Spleen (tissue), 11 donors: ENCODE data around the gene NYAP1. TPM values are rescaled to one million over a fixed set of nuclear protein-coding genes. Genes with fewer than 3 reads are reported as not detected.

Source experiments
- DNase-seq: peaks from one replicate; pipeline ENCODE4 v3.0.0-alpha.2; 2020
- H3K27ac ChIP-seq, 8 donors: fragments of 200-600 bp; sonication (generic) in 7 of 8; 1 replicate in 4 of 8; 2 replicates in 4 of 8; pipeline versions ENCODE4 v1.5.0 to v1.8.0; 2016 to 2021; ENCODE audit warnings: inconsistent platforms in 4 of 8, mild to moderate bottlenecking in 4 of 8, moderate library complexity in 1 of 8
- H3K27me3 ChIP-seq, 7 donors: fragments of 200-600 bp; sonication (generic) in 6 of 7; replicated peaks in 1 of 7; 1 replicate in 4 of 7; 2 replicates in 3 of 7; pipeline versions ENCODE4 v1.5.0 to v1.8.0; 2016 to 2021; ENCODE audit warnings: inconsistent platforms in 3 of 7, mild to moderate bottlenecking in 1 of 7
- H3K36me3 ChIP-seq, 6 donors: fragments of 200-600 bp; sonication (generic) in 5 of 6; 1 replicate in 4 of 6; 2 replicates in 2 of 6; pipeline versions ENCODE4 v1.5.0 to v1.8.0; 2016 to 2021; ENCODE audit warnings: inconsistent platforms in 2 of 6
- H3K4me1 ChIP-seq, 6 donors: fragments of 200-600 bp; sonication (generic) in 5 of 6; 1 replicate in 3 of 6; 2 replicates in 3 of 6; pipeline versions ENCODE4 v1.5.0 to v1.8.0; 2016 to 2021; ENCODE audit warnings: inconsistent platforms in 3 of 6
- H3K4me3 ChIP-seq, 8 donors: fragments of 200-600 bp; sonication (generic) in 7 of 8; 1 replicate in 4 of 8; 2 replicates in 4 of 8; pipeline versions ENCODE4 v1.5.0 to v1.8.0; 2016 to 2021; ENCODE audit warnings: inconsistent platforms in 4 of 8, mild to moderate bottlenecking in 4 of 8, moderate library complexity in 2 of 8
- H3K9me3 ChIP-seq, 8 donors: fragments of 200-600 bp; sonication (generic) in 7 of 8; 1 replicate in 4 of 8; 2 replicates in 4 of 8; pipeline versions ENCODE4 v1.5.0 to v1.8.0; 2016 to 2021; ENCODE audit warnings: inconsistent platforms in 4 of 8
- POLR2A ChIP-seq, 3 donors: fragments of 450-650 bp; IDR thresholded peaks; one replicate each; pipeline ENCODE4 v1.5.1; 2017; ENCODE audit warnings: antibody characterized with exemption in 3 of 3, mild to moderate bottlenecking in 1 of 3
- POLR2AphosphoS5 ChIP-seq, 3 donors: sonication (generic); formaldehyde crosslinking; IDR thresholded peaks; one replicate each; pipeline ENCODE4 v1.5.1; 2017; ENCODE audit warnings: antibody characterized with exemption in 3 of 3
- WGBS, 5 donors: extraction: QIAGEN DNeasy Blood & Tissue Kit in 3 of 5; methylation state at CpG; one replicate each; pipeline versions ENCODE4 v1.1.5 to v1.1.7; 2013 to 2018; 5-methylcytosine and 5-hydroxymethylcytosine counted together
- intact Hi-C: fragments of 100-400 bp; cut with DNase I; formaldehyde crosslinking; loops from one replicate; pipeline ENCODE4 v1.15.0; 2023; ENCODE audit warnings: low total_unique reads
- polyA plus RNA-seq, 3 donors: library from polyadenylated mRNA; stranded (reverse); fragments of 200-250 nt; gene quantifications; one replicate each; pipeline ENCODE4 v1.2.1, GENCODE V29; 2013
- total RNA-seq, 7 donors: library from RNA; depleted of rRNA in 3 of 7; stranded (reverse); fragments of >200 nt in 3 of 7; fragmentation: NEBNext Ultra II Directional in 4 of 7; extraction: Animal tissue kit (Norgen Biotek cat#: 25700) in 4 of 7; gene quantifications; one replicate each; pipeline versions ENCODE4 v1.1.0 to v1.2.1, GENCODE V29; 2016 to 2021
- TF ChIP-seq, protein P1 (sequence below), 11 experiments: fragments of 200-600 bp in 7 of 11; fragments of 450-650 bp in 4 of 11; sonication (generic) in 4 of 11; IDR thresholded peaks in 8 of 11; conservative IDR thresholded peaks in 3 of 11; 1 replicate in 7 of 11; 2 replicates in 4 of 11; pipeline versions ENCODE4 v1.4.0 to v1.8.0; 2016 to 2021; ENCODE audit warnings: antibody characterized with exemption in 11 of 11, inconsistent platforms in 4 of 11, mild to moderate bottlenecking in 1 of 11
- donor health status: healthy with polysubstance abuse.
- donor health status: DM: no; HTN: no; CAD: no; lungs with moderate emphysema.
- donor health status: DM: no; HTN: no; CAD: no.
- donor health status: Bipolar disorder and iron deficiency.
- donor health status: healthy.
- donor health status: DM: no; HTN: no; CAD: no.
- donor health status: DM: yes; HTN: yes; CAD: no.

NYAP1 gene
- total and polyA plus RNA-seq, 10 donors = 0.07 to 2.1 (median 0.70) TPM; not detected in 1

DNA sequence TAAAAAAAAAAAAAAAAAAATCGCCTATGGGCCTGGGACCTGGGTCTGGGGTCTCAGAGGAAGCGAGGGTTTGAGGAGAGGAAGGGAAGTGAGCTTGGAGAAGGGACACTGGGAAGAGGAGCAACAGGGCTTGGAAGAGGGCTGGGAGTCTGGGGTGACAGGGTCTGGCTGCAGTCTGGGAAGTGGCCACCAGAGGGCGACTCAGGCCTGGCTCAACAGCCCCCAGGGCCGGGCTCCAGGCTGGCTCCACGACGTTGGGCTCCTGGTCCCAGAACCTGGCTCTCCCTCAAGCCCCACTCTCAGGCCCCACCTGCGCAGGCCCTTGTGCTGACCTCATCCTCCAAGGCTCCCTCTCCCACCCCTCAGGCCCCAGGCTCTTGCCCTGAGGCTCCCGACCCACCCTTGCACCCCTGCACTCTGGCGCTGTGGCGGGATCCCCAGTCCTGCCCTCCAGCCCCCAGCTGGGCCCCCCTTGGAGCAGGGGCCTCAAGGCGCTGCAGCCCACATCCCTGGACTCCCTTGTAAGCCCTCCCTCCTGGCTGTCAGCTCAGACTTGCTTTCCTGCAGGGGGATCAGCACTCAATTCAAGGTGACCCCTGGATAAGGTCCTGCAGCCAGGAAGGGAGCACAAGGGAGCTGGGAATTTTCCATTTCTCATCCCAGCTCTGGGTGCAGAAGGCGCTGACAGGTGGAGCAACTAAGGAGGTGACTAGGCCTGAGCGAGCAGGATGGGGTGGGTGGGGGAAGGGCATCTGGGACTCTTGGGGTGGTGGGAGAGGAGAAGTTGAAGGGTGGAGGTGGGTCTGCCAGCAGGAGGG lies 14.3 kb upstream of the NYAP1 start:
- peaks cover 31 to 94% (median 61%) of the 10 kb centered on the region in 6 donors for H3K4me1 ChIP-seq
- WGBS, 5 donors = 28 to 37% (median 33%) methylated on average over 10 to 13 of the region's 13 CpGs
- TF ChIP-seq, protein P1, sequence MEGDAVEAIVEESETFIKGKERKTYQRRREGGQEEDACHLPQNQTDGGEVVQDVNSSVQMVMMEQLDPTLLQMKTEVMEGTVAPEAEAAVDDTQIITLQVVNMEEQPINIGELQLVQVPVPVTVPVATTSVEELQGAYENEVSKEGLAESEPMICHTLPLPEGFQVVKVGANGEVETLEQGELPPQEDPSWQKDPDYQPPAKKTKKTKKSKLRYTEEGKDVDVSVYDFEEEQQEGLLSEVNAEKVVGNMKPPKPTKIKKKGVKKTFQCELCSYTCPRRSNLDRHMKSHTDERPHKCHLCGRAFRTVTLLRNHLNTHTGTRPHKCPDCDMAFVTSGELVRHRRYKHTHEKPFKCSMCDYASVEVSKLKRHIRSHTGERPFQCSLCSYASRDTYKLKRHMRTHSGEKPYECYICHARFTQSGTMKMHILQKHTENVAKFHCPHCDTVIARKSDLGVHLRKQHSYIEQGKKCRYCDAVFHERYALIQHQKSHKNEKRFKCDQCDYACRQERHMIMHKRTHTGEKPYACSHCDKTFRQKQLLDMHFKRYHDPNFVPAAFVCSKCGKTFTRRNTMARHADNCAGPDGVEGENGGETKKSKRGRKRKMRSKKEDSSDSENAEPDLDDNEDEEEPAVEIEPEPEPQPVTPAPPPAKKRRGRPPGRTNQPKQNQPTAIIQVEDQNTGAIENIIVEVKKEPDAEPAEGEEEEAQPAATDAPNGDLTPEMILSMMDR (IDR thresholded peaks at IDR 0.05 in 8 of 11, conservative IDR thresholded peaks at IDR 0.05 in 3 of 11) = peak; percentile 89 to 99 (median 96)
- peak; percentile 57 to 84 (median 71) for TF ChIP-seq POLR2AphosphoS5 (IDR thresholded peaks at IDR 0.05)
- TF ChIP-seq POLR2A (IDR thresholded peaks at IDR 0.05) = no peak
- H3K4me3 ChIP-seq = no peak overlapping the region
- no peaks in the 10 kb centered on the region for H3K27me3 ChIP-seq
- peak overlapping the region in 4 of 8 donors; percentile 19 to 57 (median 37) for H3K27ac ChIP-seq
- no peaks in the 10 kb centered on the region for H3K9me3 ChIP-seq
- intact Hi-C loops = loop anchor here (2.0 to 10.0 kb wide), 2 partner anchors 93 to 235 kb away; partner anchors contain the start of gene POP7
- H3K36me3 ChIP-seq = peaks cover 0 to 97% (median 59%) of the 10 kb centered on the region in 6 donors
- peak; percentile 96 for DNase-seq

DNA sequence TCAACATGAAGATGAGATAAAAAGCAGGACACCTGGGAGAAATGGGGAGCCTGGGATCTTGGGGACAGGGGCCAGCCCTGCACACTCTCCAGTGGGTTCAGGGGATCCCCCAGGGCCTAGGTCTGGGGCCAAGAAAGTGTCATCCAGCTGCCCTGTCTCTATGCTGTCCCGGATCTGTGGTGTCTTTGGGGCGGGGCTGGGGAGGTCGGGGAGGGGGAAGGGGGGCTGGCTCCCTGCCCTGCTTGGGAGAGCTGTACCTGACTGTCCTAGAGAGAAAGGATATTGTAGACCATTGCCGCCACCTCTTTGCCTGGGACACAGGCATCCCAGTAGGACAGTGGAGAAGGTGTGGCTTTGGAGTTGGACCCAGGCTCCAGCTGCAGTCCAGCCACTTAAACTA lies 12.7 kb upstream of the NYAP1 start:
- peaks cover 0 to 99% (median 64%) of the 10 kb centered on the region in 6 donors for H3K36me3 ChIP-seq
- no peak overlapping the region for H3K4me3 ChIP-seq
- TF ChIP-seq, protein P1 (IDR thresholded peaks at IDR 0.05 in 8 of 11, conservative IDR thresholded peaks at IDR 0.05 in 3 of 11) = no peak
- TF ChIP-seq POLR2A (IDR thresholded peaks at IDR 0.05) (no peak), POLR2AphosphoS5 (IDR thresholded peaks at IDR 0.05) (peak in 1 of 3 donors; percentile 15)
- intact Hi-C loops = loop anchor here (10.0 kb wide), 1 partner anchor 234 kb away; the partner anchor contains the start of gene POP7
- no peaks in the 10 kb centered on the region for H3K9me3 ChIP-seq
- DNase-seq = no peak
- WGBS, 5 donors = 58 to 100% (median 69%) methylated on average over 1 to 4 of the region's 4 CpGs
- peaks cover 41 to 100% (median 69%) of the 10 kb centered on the region in 6 donors for H3K4me1 ChIP-seq
- H3K27me3 ChIP-seq = no peaks in the 10 kb centered on the region
- peak overlapping the region in 3 of 8 donors; percentile 15 to 73 (median 37) for H3K27ac ChIP-seq

DNA sequence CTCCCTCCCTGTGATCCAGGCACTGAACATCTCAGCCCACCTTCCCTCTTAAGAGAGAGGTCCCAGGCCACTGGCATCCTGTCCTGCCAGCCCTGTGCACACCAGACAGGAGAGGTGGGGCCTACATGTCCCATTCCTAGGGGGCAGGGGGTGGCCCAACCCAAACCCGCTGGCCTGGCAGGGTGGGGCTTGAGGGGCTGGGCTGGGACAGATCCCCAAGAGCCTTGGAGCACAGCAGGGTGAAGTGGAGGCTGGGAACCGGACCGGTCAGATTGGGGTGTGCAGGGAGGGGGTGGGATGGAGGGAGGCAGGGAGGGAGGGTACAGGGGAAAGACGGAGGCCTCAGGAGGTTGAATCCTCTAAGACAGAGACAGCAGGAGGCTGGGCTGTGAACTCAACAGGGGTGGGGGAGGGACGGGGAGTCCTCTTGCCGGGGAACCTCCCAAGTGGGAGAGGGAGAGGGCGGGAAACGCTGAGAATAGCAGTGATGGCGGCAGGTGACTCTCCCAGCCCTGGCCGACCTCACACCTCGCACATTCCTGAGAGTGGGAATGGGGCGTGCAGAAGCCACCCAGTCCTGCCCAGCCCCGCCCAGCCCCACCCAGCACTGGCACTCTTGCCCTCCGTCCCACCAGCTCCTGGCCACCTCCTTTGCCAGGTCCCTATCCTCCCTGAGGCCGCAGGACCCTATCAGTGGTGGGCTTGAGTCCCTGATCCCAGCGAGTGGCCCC lies 11.4 kb upstream of the NYAP1 start:
- no peaks in the 10 kb centered on the region for H3K9me3 ChIP-seq
- TF ChIP-seq POLR2A (IDR thresholded peaks at IDR 0.05) (no peak), POLR2AphosphoS5 (IDR thresholded peaks at IDR 0.05) (peak in 2 of 3 donors; percentile 39 to 50)
- H3K4me1 ChIP-seq = peaks cover 49 to 100% (median 72%) of the 10 kb centered on the region in 6 donors
- H3K27me3 ChIP-seq = no peaks in the 10 kb centered on the region
- 63 to 74% (median 71%) methylated on average over 13 to 16 of the region's 16 CpGs for WGBS, 5 donors
- peak overlapping the region in 1 of 8 donors; percentile 38 for H3K4me3 ChIP-seq
- intact Hi-C loops = loop anchor here (10.0 kb wide), 1 partner anchor 233 kb away; the partner anchor contains the start of gene POP7
- peak overlapping the region; percentile 41 to 98 (median 74) for H3K27ac ChIP-seq
- no peak for DNase-seq
- H3K36me3 ChIP-seq = peaks cover 0 to 99% (median 55%) of the 10 kb centered on the region in 6 donors

DNA sequence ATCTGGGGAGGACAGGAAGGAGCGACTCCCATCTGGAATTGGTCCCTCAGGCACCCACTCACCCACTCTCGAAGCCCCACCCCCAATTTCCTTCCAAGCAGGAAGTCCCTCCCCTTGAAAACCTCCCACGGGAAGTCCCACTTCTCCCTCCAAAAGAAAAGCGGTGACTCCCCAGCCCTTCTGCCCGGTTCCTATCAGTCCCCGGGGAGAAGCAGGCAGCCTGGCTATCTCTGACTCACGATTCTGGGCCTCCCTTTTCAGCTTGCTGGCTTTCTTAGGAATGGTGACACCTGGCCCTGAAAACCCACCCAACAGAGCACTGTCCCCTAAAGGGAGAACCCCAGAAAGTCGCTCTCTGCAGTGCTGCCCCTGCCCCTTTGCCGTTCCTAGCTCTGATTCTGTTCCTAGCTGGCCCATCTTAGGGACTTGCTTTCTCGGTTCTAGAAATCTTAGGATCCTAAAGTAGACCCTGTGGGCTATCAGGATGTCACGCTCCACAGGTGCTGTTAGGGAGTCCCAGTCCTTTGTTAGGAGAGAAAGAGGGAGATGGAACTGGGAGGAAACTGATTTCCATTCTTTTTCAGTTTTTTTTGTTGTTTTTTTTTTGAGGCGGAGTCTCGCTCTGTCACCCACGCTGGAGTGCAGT lies 10.8 kb upstream of the NYAP1 start:
- peaks cover 49 to 100% (median 73%) of the 10 kb centered on the region in 6 donors for H3K4me1 ChIP-seq
- no peaks in the 10 kb centered on the region for H3K9me3 ChIP-seq
- H3K27ac ChIP-seq = peak overlapping the region; percentile 44 to 98 (median 74)
- peak overlapping the region in 1 of 8 donors; percentile 38 for H3K4me3 ChIP-seq
- peaks cover 0 to 95% (median 49%) of the 10 kb centered on the region in 6 donors for H3K36me3 ChIP-seq
- WGBS, 5 donors = 28 to 45% (median 38%) methylated on average over 13 to 14 of the region's 14 CpGs
- TF ChIP-seq POLR2A (IDR thresholded peaks at IDR 0.05) (no peak), POLR2AphosphoS5 (IDR thresholded peaks at IDR 0.05) (peak in 2 of 3 donors; percentile 36)
- TF ChIP-seq, protein P1 (IDR thresholded peaks at IDR 0.05 in 8 of 11, conservative IDR thresholded peaks at IDR 0.05 in 3 of 11) = no peak
- no peaks in the 10 kb centered on the region for H3K27me3 ChIP-seq
- DNase-seq = no peak
- intact Hi-C loops = loop anchor here (10.0 kb wide), 1 partner anchor 232 kb away; the partner anchor contains the start of gene POP7
